GM06990 (cell line): ENCODE measurements around the gene RTF1.

ENCODE experiments used
- DNase-seq: peaks from one replicate; pipeline ENCODE4 v3.0.0-alpha.2; 2011; ENCODE audit not compliant: insufficient read length; ENCODE audit errors: extremely low read depth
- H3K27me3 ChIP-seq: replicated peaks from 2 replicates; pipeline ENCODE4 v1.6.0; 2011; ENCODE audit warnings: low read length; ENCODE audit not compliant: control insufficient read depth, insufficient read depth
- H3K36me3 ChIP-seq: 2 replicates; pipeline ENCODE4 v1.5.1; 2011; ENCODE audit warnings: low read length; ENCODE audit not compliant: control insufficient read depth, insufficient read depth
- H3K4me3 ChIP-seq: replicated peaks from 2 replicates; pipeline ENCODE4 v1.5.1; 2011; ENCODE audit warnings: low read depth, mild to moderate bottlenecking, control low read depth, low read length
- CTCF ChIP-seq: IDR thresholded peaks from 2 replicates; pipeline ENCODE4 v1.5.1; 2011; ENCODE audit warnings: low read length, control low read depth, mild to moderate bottlenecking, inconsistent platforms; ENCODE audit not compliant: insufficient read depth, poor library complexity, severe bottlenecking

The RTF1 gene

GRCh38 chr15:41502795-41503668, 86.1 kb downstream of the RTF1 start:
- Histone ChIP-seq H3K36me3 (no peaks in the 10 kb centered on the region), H3K4me3 (no peak overlapping the region), H3K27me3 (peaks cover 4% of the 10 kb centered on the region)
- no peak for TF ChIP-seq CTCF
- no peak for DNase-seq

- Histone ChIP-seq H3K36me3 (no peaks in the 10 kb centered on the region), H3K27me3 (peaks cover 4% of the 10 kb centered on the region), H3K4me3 (no peak overlapping the region)
- TF ChIP-seq CTCF: no peak
- DNase-seq: no peak
These were observed 86.7 kb downstream of the RTF1 start for GRCh38 chr15:41503669-41504010.

GRCh38 chr15:41504751-41505492, 88.0 kb downstream of the RTF1 start:
- no peaks in the 10 kb centered on the region for H3K36me3 ChIP-seq
- no peak overlapping the region for H3K4me3 ChIP-seq
- peaks cover 4% of the 10 kb centered on the region for H3K27me3 ChIP-seq
- TF ChIP-seq CTCF: no peak
- DNase-seq: no peak

- Histone ChIP-seq H3K4me3 (no peak overlapping the region), H3K27me3 (peaks cover 4% of the 10 kb centered on the region), H3K36me3 (no peaks in the 10 kb centered on the region)
- TF ChIP-seq CTCF: no peak
- no peak for DNase-seq
These were observed 88.9 kb downstream of the RTF1 start for GRCh38 chr15:41505776-41506175.

GRCh38 chr15:41506796-41507341, 90.0 kb downstream of the RTF1 start:
- H3K27me3 ChIP-seq: peaks cover 4% of the 10 kb centered on the region
- no peak for DNase-seq
- TF ChIP-seq CTCF: peak; percentile 15

More at GRCh38 chr15:41506796-41507341, 90.0 kb downstream of the RTF1 start:
- H3K36me3 ChIP-seq: no peaks in the 10 kb centered on the region
- H3K4me3 ChIP-seq: no peak overlapping the region
